PFSK-1 (cell line): ENCODE measurements around the gene KRT27.

Source experiments
- POLR2AphosphoS5 ChIP-seq: IDR thresholded peaks from 2 replicates; pipeline ENCODE4 v1.6.1; 2012; ENCODE audit warnings: low read depth, mild to moderate bottlenecking, control low read depth, low read length, moderate library complexity
- TAF1 ChIP-seq: IDR thresholded peaks from 2 replicates; pipeline ENCODE4 v1.6.1; 2012; ENCODE audit warnings: low read length, control low read depth, borderline replicate concordance; ENCODE audit not compliant: insufficient read depth
- TF ChIP-seq, protein P1 (sequence below), 2 experiments: IDR thresholded peaks; 2 replicates each; pipeline versions ENCODE4 v1.6.1 to v1.8.0; 2011 to 2012; ENCODE audit warnings: low read depth in 2 of 2, low read length in 2 of 2, control low read depth in 1 of 2, inconsistent platforms in 1 of 2, mild to moderate bottlenecking in 1 of 2, moderate library complexity in 1 of 2; ENCODE audit not compliant: insufficient read depth in 1 of 2

DNA sequence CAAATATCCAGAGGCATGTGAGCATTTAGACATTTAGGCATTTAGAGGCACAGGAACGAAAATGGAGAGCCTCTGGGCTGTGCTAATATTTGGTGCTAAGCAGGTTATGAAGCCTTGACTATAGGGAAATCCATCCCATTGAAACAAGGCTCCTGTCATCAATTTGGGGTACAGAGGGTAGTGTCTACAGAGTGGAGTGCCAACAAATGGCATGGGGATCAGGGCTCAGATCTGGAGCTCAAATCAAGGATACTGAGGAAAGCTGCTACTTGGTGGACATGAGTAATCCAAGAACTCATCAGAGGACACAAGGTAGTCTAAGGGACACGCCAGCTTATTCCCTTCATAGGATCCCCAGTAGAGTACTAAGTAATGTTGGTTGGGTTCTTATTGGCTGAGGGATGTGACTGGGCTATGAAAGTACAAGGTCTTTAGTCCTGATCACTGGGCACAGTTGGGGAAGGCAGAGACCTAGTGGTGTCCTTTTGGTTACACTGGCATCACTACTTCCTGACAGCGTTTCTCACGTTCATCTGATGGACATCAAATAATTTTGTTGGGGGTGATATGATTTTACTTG lies 34.8 kb upstream of the KRT27 start:
- TF ChIP-seq POLR2AphosphoS5 (no peak), TAF1 (no peak)
- TF ChIP-seq, protein P1, sequence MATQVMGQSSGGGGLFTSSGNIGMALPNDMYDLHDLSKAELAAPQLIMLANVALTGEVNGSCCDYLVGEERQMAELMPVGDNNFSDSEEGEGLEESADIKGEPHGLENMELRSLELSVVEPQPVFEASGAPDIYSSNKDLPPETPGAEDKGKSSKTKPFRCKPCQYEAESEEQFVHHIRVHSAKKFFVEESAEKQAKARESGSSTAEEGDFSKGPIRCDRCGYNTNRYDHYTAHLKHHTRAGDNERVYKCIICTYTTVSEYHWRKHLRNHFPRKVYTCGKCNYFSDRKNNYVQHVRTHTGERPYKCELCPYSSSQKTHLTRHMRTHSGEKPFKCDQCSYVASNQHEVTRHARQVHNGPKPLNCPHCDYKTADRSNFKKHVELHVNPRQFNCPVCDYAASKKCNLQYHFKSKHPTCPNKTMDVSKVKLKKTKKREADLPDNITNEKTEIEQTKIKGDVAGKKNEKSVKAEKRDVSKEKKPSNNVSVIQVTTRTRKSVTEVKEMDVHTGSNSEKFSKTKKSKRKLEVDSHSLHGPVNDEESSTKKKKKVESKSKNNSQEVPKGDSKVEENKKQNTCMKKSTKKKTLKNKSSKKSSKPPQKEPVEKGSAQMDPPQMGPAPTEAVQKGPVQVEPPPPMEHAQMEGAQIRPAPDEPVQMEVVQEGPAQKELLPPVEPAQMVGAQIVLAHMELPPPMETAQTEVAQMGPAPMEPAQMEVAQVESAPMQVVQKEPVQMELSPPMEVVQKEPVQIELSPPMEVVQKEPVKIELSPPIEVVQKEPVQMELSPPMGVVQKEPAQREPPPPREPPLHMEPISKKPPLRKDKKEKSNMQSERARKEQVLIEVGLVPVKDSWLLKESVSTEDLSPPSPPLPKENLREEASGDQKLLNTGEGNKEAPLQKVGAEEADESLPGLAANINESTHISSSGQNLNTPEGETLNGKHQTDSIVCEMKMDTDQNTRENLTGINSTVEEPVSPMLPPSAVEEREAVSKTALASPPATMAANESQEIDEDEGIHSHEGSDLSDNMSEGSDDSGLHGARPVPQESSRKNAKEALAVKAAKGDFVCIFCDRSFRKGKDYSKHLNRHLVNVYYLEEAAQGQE (IDR thresholded peaks at IDR 0.05; ENCODE audit: insufficient read depth in 1 of 2, low read depth in 2 of 2, low read length in 2 of 2), result no peak
